ENCODE measurements around the gene LANCL2. TPM values are rescaled to one million over a fixed set of nuclear protein-coding genes. Genes with fewer than 3 reads are reported as not detected.

The LANCL2 gene
- total and polyA plus RNA-seq, 8 donors = 4.9 to 25.9 (median 16.4) TPM

DNA sequence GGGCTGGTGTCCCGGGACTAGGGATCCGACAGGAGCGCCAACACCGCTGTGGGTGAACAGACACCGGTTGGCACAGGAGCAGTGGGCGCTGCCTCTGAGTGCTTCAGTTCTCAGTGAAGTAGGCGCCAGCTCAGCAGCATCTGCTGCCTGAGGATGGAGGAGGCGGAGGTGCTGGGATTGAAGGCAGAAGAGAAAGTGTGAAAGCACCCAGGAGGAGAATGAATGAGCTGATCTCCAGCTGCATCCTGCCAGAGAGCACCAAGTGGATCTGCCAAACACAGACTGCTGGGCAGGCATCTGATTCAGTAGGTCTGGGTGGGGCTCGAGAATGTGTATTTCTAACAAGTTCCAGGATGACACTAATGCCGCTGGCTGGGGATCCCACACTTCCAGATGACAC is 74.5 kb downstream of the LANCL2 start:
- no peak for DNase-seq
- H3K9me3 ChIP-seq = no peaks in the 10 kb centered on the region
- H3K36me3 ChIP-seq = no peaks in the 10 kb centered on the region
- intact Hi-C loops (cut with DNase I; ENCODE audit: low total_unique reads) = no loop called here
- peaks cover 0 to 5% (median 0%) of the 10 kb centered on the region in 4 donors for H3K4me1 ChIP-seq
- TF ChIP-seq EP300 (IDR thresholded peaks at IDR 0.05) = no peak
- TF ChIP-seq POLR2AphosphoS5 (IDR thresholded peaks at IDR 0.05) = no peak
- no peak for TF ChIP-seq POLR2A (IDR thresholded peaks at IDR 0.05)
- TF ChIP-seq, protein P1, sequence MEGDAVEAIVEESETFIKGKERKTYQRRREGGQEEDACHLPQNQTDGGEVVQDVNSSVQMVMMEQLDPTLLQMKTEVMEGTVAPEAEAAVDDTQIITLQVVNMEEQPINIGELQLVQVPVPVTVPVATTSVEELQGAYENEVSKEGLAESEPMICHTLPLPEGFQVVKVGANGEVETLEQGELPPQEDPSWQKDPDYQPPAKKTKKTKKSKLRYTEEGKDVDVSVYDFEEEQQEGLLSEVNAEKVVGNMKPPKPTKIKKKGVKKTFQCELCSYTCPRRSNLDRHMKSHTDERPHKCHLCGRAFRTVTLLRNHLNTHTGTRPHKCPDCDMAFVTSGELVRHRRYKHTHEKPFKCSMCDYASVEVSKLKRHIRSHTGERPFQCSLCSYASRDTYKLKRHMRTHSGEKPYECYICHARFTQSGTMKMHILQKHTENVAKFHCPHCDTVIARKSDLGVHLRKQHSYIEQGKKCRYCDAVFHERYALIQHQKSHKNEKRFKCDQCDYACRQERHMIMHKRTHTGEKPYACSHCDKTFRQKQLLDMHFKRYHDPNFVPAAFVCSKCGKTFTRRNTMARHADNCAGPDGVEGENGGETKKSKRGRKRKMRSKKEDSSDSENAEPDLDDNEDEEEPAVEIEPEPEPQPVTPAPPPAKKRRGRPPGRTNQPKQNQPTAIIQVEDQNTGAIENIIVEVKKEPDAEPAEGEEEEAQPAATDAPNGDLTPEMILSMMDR (IDR thresholded peaks at IDR 0.05) = no peak
- H3K4me3 ChIP-seq = no peak overlapping the region
- WGBS, 5 donors = 60 to 72% (median 66%) methylated on average over 10 of the region's 10 CpGs
- no peak overlapping the region for H3K27ac ChIP-seq
- H3K27me3 ChIP-seq = no peaks in the 10 kb centered on the region

GRCh38 chr7:55440040-55440690 is 75.0 kb downstream of the LANCL2 start:
- H3K9me3 ChIP-seq = no peaks in the 10 kb centered on the region
- peaks cover 0 to 5% (median 0%) of the 10 kb centered on the region in 4 donors for H3K4me1 ChIP-seq
- no peak overlapping the region for H3K27ac ChIP-seq
- 74 to 83% (median 82%) methylated on average over 13 of the region's 13 CpGs for WGBS, 5 donors
- no peaks in the 10 kb centered on the region for H3K27me3 ChIP-seq
- DNase-seq = no peak
- intact Hi-C loops (cut with DNase I; ENCODE audit: low total_unique reads) = no loop called here
- no peak overlapping the region for H3K4me3 ChIP-seq
- no peaks in the 10 kb centered on the region for H3K36me3 ChIP-seq
- TF ChIP-seq, protein P1 (IDR thresholded peaks at IDR 0.05) = no peak
- TF ChIP-seq POLR2AphosphoS5 (IDR thresholded peaks at IDR 0.05) (no peak), EP300 (IDR thresholded peaks at IDR 0.05) (no peak), POLR2A (IDR thresholded peaks at IDR 0.05) (no peak)

DNA sequence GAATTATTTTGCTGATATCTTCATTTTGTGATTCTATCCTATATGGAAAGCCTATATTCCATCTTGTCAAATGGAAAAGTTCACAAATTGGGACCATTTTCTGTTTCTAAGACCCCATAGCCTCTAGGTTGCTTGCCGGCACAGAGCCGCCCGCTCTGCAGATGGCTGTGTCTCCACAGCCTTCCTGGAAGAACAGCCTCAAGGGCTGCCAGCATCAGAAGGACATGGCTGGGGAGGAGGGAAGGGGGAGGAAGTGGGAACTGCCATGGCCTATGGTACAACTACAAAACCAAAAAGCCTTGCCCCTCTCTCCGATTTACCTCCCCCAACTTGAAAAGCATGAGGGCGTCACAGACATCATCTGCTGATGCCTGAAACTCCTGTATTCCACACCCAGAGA is 75.9 kb downstream of the LANCL2 start:
- H3K27ac ChIP-seq = no peak overlapping the region
- H3K36me3 ChIP-seq = no peaks in the 10 kb centered on the region
- peaks cover 0 to 5% (median 0%) of the 10 kb centered on the region in 4 donors for H3K4me1 ChIP-seq
- TF ChIP-seq, protein P1 (IDR thresholded peaks at IDR 0.05) = no peak
- no peak for TF ChIP-seq EP300 (IDR thresholded peaks at IDR 0.05)
- no peak for TF ChIP-seq POLR2AphosphoS5 (IDR thresholded peaks at IDR 0.05)
- TF ChIP-seq POLR2A (IDR thresholded peaks at IDR 0.05) = no peak
- no peaks in the 10 kb centered on the region for H3K9me3 ChIP-seq
- no peaks in the 10 kb centered on the region for H3K27me3 ChIP-seq
- no peak overlapping the region for H3K4me3 ChIP-seq
- 93 to 98% (median 94%) methylated on average over 5 of the region's 5 CpGs for WGBS, 5 donors
- no peak for DNase-seq
- intact Hi-C loops (cut with DNase I; ENCODE audit: low total_unique reads) = no loop called here

DNA sequence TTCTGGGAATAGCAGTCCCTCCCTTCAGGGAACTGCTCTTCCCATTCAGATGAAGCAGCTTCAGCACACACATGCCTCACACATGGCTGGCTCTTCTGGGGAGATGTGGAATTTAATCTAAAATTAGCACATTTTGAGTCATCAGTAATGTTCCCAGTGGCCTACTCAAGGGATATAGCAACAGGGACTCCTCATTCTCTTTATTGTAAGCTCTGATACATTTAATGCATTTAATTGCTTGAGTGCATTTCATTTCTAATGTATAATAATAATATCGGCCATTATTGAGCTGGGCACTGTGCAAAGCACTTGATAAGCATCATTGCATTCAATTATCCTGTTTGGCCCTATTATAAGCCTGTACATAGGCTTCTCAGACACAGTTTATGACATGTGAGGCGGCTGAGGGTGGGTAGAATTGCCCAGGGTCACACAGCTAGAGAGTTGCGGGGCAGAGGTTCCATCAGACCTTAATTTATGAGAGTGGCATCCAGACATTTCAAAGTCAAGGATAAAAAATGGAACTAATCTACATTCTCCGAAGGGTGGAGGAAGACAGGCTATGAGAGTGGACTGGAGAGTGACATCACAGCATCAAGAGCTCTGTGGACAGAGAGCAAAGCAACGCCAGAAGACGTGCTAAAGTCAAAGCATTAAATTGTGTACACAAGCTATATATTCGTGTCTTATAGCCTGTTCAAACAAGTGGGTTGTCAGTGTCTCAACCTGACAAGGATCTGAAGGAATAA is 76.8 kb downstream of the LANCL2 start:
- no peak for DNase-seq
- peaks cover 0 to 5% (median 0%) of the 10 kb centered on the region in 4 donors for H3K4me1 ChIP-seq
- no peaks in the 10 kb centered on the region for H3K9me3 ChIP-seq
- TF ChIP-seq POLR2AphosphoS5 (IDR thresholded peaks at IDR 0.05) = no peak
- TF ChIP-seq EP300 (IDR thresholded peaks at IDR 0.05) = no peak
- TF ChIP-seq, protein P1 (IDR thresholded peaks at IDR 0.05) = no peak
- no peak for TF ChIP-seq POLR2A (IDR thresholded peaks at IDR 0.05)
- WGBS, 5 donors = 78 to 87% (median 85%) methylated on average over 7 of the region's 7 CpGs
- no peak overlapping the region for H3K4me3 ChIP-seq
- intact Hi-C loops (cut with DNase I; ENCODE audit: low total_unique reads) = no loop called here
- H3K27me3 ChIP-seq = no peaks in the 10 kb centered on the region
- H3K36me3 ChIP-seq = no peaks in the 10 kb centered on the region
- H3K27ac ChIP-seq = no peak overlapping the region

Data from stomach (tissue), 9 donors.